IPS-NIHi11 (cell line): ENCODE measurements around the gene OR51G2.

Experiments used
- DNase-seq: peaks from one replicate; pipeline ENCODE4 v3.0.0; 2012; ENCODE audit warnings: mixed read lengths, low spot score

OR51G2 gene

GRCh38 chr11:4863876-4864275, 55.3 kb downstream of the OR51G2 start:
- no peak for DNase-seq
